GM12801 (cell line): ENCODE data around the gene FXYD7.

ENCODE experiments used
- TF ChIP-seq, protein P1 (sequence below): IDR thresholded peaks from one replicate; pipeline ENCODE4 v1.5.1; 2011; ENCODE audit warnings: control low read depth; ENCODE audit not compliant: insufficient read length; ENCODE audit errors: extremely low read depth

The FXYD7 gene

DNA sequence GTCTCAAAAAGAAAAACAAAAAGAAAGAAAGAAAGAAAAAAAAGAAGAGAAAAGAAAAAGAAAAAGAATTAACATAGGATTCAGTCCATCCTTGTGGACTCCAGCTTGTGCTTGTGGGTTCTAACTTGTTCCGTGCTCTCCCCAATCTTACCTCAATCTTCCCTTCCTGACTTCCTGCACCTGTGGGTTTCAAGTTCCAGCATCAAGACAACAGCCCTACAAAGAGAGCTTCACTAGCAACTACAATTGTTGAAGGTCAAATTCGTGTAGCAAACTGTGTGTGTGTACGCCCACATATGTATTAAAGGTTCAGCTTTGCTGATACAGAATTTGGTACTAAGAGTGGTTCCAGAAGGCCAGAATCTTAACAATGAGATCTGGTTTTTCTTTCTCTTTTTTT lies 36.8 kb downstream of the FXYD7 start:
- TF ChIP-seq, protein P1, sequence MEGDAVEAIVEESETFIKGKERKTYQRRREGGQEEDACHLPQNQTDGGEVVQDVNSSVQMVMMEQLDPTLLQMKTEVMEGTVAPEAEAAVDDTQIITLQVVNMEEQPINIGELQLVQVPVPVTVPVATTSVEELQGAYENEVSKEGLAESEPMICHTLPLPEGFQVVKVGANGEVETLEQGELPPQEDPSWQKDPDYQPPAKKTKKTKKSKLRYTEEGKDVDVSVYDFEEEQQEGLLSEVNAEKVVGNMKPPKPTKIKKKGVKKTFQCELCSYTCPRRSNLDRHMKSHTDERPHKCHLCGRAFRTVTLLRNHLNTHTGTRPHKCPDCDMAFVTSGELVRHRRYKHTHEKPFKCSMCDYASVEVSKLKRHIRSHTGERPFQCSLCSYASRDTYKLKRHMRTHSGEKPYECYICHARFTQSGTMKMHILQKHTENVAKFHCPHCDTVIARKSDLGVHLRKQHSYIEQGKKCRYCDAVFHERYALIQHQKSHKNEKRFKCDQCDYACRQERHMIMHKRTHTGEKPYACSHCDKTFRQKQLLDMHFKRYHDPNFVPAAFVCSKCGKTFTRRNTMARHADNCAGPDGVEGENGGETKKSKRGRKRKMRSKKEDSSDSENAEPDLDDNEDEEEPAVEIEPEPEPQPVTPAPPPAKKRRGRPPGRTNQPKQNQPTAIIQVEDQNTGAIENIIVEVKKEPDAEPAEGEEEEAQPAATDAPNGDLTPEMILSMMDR: no peak

DNA sequence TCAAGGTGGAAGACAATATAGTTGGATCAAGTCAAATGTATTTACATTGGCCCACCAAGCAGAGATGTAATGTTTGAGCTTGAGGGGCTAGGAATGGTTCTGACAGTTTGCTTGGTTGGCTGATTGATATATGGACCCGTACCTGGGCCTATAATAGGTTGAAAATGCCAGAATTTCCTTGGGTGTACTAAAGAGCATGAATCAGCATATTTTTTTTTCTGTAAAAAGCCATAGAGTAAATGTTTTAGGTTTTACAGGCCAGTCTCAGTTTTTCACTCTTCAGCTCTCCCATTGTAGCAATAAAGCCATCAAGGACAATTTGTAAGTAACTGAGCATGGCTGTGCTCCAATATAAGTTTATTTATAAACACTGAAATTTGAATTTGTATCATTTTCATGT lies 38.3 kb downstream of the FXYD7 start:
- TF ChIP-seq, protein P1: no peak

DNA sequence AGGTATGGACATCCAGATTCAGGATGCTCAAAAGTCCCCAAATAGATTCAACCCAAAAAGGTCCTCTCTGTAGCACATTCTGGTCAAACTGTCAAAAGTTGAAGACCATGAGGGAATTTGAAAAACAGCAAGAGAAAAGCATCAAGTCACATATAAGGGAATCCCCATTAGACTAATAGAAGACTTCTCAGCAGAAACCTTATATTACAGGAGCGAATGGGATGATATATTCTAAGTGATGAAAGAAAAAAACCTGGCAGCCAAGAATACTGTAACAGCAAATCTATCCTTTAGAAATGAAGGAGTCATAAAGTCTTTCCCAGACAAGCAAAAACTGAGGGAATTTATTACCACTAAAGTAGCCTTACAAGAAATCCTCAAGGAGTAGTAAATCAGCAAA lies 41.2 kb downstream of the FXYD7 start:
- TF ChIP-seq, protein P1: no peak

DNA sequence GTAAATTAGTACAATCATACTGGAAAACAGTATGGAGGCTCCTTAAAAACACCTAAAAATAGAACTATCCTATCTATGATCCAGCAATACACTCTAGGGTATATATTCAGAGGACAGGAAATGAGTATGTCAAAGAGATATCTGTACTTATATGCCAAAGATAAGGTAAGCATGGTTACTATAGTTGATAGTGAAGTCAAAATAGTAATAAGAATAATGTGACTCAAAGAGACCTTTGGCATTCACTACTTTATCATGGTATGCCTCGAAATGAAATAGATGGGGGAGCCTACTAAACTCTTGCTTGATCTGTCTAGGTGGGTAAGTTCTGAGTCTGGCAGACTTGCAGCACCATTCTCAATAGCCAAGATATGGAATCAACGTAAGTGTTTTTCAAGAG lies 41.8 kb downstream of the FXYD7 start:
- TF ChIP-seq, protein P1: no peak

DNA sequence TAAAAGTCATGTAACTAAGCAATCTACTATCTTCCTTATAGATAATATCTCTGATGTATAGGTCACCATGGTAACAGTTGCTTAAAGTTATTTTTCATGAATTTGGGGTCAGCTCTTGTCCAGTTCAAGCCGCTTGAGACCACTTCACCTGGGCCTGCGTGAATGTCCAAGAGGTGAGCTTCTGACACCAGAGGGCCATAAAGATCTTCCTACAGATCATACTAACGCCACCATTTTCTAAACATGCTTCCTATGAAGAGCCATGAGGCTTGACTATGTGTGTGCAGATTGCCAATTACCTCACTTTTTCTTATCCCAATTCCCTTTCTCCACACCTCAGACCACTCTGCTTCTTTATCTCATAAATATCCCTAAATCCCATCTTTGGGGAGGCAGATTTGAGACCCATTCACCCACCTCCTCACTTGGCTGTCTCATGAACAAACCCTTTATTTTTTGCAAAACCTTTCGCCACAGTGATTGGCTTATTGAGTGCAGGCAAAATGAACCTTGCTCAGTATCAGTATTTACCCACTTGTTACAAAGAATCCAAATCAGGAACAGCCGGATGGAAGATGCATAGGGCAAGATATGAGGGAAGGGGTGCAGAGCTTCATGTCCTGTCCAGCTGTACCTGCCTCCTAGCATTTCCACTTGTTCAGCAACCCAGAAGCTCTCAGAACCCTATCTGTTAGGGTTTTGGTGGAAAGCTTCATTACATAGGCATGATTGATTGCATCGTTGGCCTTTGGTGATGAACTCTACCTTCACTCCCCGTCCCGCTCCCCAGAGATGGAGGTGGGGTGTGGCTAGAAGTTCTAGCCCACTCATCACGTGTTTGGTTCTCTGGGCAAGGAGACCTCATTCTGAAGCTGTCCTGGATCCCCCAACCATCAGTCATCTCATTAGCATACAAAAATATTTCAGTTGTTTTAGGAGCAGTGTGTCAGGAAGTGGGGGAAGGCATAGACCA lies 51.2 kb downstream of the FXYD7 start:
- TF ChIP-seq, protein P1: no peak

DNA sequence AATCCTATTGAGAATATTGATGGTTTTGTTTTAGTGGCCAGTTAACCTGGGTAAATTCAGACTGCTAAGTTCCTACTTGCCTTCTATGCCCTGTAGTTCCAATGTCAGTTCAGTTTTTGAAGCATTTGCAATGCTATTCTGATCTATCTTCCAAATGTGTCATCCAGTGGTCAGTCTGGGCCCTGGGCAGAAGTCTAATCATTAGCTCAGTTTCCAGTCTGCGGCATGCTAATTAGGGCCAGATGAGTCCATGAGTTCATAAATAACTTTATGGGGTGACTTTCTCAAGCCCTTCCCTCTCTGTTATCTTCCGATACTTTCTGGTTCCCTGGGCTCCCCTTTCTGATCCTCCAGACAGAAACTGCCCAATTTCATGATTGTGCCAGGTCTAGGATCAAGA lies 52.8 kb downstream of the FXYD7 start:
- TF ChIP-seq, protein P1: no peak

DNA sequence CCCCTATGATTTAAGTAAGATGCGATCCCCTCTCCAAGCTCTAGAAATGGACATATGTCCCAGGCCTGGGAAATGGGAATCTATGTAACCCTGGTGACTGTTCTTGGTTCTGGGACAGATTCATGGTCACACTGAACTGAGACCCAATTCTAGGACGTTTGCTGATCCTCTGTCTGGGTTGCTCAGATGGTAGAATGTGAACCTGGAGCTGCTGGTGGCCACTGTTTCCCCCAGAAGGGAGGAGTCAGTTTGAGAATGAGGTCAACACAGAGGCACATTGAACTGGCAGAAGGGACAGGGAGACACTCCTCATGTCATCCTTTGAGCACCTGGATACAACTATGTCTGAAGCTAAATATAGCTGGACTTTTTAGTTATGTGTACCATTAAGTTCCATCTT lies 56.4 kb downstream of the FXYD7 start:
- TF ChIP-seq, protein P1: no peak
